ENCODE results near the gene ADCY5.

The ADCY5 gene

GRCh38 chr3:123342631-123343080 lies 106.2 kb downstream of the ADCY5 start:
- no peak for DNase-seq (ENCODE audit: low read depth in 2 of 2)

GRCh38 chr3:123341871-123342630 lies 106.8 kb downstream of the ADCY5 start:
- DNase-seq (ENCODE audit: low read depth in 2 of 2), result no peak

- DNase-seq (ENCODE audit: low read depth in 2 of 2), result no peak
Measured at GRCh38 chr3:123340336-123340735, 108.6 kb downstream of the ADCY5 start.

- no peak for DNase-seq (ENCODE audit: low read depth in 2 of 2)
Measured at GRCh38 chr3:123339302-123339701, 109.6 kb downstream of the ADCY5 start.

- DNase-seq (ENCODE audit: low read depth in 2 of 2), result no peak
Measured at GRCh38 chr3:123338620-123339061, 110.2 kb downstream of the ADCY5 start.

GRCh38 chr3:123337948-123338619 lies 110.8 kb downstream of the ADCY5 start:
- no peak for DNase-seq (ENCODE audit: low read depth in 2 of 2)

- DNase-seq (ENCODE audit: low read depth in 2 of 2), result no peak
Measured at GRCh38 chr3:123337226-123337625, 111.7 kb downstream of the ADCY5 start.

GRCh38 chr3:123336441-123336851 lies 112.4 kb downstream of the ADCY5 start:
- DNase-seq (ENCODE audit: low read depth in 2 of 2), result no peak

- no peak for DNase-seq (ENCODE audit: low read depth in 2 of 2)
Measured at GRCh38 chr3:123336001-123336400, 112.9 kb downstream of the ADCY5 start.

GRCh38 chr3:123335007-123335670 lies 113.8 kb downstream of the ADCY5 start:
- no peak for DNase-seq (ENCODE audit: low read depth in 2 of 2)

- no peak for DNase-seq (ENCODE audit: low read depth in 2 of 2)
Measured at GRCh38 chr3:123334056-123334455, 114.8 kb downstream of the ADCY5 start.

- no peak for DNase-seq (ENCODE audit: low read depth in 2 of 2)
Measured at GRCh38 chr3:123333401-123333800, 115.5 kb downstream of the ADCY5 start.

GRCh38 chr3:123332124-123332641 lies 116.7 kb downstream of the ADCY5 start:
- no peak for DNase-seq (ENCODE audit: low read depth in 2 of 2)

- no peak for DNase-seq (ENCODE audit: low read depth in 2 of 2)
Measured at GRCh38 chr3:123331651-123332050, 117.2 kb downstream of the ADCY5 start.

GRCh38 chr3:123331006-123331405 lies 117.9 kb downstream of the ADCY5 start:
- no peak for DNase-seq (ENCODE audit: low read depth in 2 of 2)

- no peak for DNase-seq (ENCODE audit: low read depth in 2 of 2)
Measured at GRCh38 chr3:123330441-123330991, 118.4 kb downstream of the ADCY5 start.

- no peak for DNase-seq (ENCODE audit: low read depth in 2 of 2)
Measured at GRCh38 chr3:123329636-123330340, 119.1 kb downstream of the ADCY5 start.

GRCh38 chr3:123328851-123329635 lies 119.8 kb downstream of the ADCY5 start:
- DNase-seq (ENCODE audit: low read depth in 2 of 2), result peak; percentile 55 to 70

- no peak for DNase-seq (ENCODE audit: low read depth in 2 of 2)
Measured at GRCh38 chr3:123327956-123328850, 120.7 kb downstream of the ADCY5 start.

- no peak for DNase-seq (ENCODE audit: low read depth in 2 of 2)
Measured at GRCh38 chr3:123327480-123327879, 121.4 kb downstream of the ADCY5 start.
